ENCODE data around the gene UGT2B10.

DNA sequence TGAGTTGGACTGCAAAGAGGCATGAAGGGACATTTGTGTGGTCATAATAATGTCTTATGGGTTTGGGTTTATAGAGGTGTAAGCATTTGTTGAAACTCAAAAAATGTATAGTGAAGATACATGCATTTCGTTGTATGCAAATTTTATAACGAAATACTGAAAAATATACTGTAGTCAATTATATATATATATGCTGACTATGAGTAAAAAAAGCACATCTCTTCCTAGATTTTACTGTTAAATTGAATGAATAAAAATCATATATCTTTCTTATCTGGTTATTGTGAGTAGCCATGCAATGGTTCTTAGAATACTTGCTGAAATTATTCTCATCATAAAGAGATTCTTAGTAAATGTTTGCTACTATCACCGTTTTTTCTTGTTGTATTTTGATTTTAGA is 34.5 kb downstream of the UGT2B10 start:
- no peak for TF ChIP-seq POLR2A (IDR thresholded peaks at IDR 0.05)
- TF ChIP-seq, protein P1, sequence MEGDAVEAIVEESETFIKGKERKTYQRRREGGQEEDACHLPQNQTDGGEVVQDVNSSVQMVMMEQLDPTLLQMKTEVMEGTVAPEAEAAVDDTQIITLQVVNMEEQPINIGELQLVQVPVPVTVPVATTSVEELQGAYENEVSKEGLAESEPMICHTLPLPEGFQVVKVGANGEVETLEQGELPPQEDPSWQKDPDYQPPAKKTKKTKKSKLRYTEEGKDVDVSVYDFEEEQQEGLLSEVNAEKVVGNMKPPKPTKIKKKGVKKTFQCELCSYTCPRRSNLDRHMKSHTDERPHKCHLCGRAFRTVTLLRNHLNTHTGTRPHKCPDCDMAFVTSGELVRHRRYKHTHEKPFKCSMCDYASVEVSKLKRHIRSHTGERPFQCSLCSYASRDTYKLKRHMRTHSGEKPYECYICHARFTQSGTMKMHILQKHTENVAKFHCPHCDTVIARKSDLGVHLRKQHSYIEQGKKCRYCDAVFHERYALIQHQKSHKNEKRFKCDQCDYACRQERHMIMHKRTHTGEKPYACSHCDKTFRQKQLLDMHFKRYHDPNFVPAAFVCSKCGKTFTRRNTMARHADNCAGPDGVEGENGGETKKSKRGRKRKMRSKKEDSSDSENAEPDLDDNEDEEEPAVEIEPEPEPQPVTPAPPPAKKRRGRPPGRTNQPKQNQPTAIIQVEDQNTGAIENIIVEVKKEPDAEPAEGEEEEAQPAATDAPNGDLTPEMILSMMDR (IDR thresholded peaks at IDR 0.05), result no peak

Data from body of pancreas (tissue), 4 donors.